T-helper 9 cell (primary cell): ENCODE measurements around the gene CRTC3.
"Not testable (repeated sequence)": the region's sequence is repeated elsewhere in the genome, so short reads cannot be mapped to it uniquely, and the experiment has no call there.

Experiments
- DNase-seq: peaks from one replicate; pipeline ENCODE4 v3.0.0-alpha.2; 2020

Gene CRTC3

DNA sequence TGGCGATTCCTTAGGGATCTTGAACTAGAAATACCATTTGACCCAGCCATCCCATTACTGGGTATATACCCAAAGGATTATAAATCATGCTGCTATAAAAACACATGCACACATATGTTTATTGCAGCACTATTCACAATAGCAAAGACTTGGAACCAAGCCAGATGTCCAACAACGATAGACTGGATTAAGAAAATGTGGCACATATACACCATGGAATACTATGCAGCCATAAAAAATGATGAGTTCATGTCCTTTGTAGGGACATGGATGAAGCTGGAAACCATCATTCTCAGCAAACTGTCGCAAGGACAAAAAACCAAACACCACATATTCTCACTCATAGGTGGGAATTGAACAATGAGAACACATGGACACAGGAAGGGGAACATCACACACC, 107.3 kb downstream of the CRTC3 start:
- DNase-seq = not testable (repeated sequence)

GRCh38 chr15:90637693-90638092, 108.0 kb downstream of the CRTC3 start:
- DNase-seq = no peak

DNA sequence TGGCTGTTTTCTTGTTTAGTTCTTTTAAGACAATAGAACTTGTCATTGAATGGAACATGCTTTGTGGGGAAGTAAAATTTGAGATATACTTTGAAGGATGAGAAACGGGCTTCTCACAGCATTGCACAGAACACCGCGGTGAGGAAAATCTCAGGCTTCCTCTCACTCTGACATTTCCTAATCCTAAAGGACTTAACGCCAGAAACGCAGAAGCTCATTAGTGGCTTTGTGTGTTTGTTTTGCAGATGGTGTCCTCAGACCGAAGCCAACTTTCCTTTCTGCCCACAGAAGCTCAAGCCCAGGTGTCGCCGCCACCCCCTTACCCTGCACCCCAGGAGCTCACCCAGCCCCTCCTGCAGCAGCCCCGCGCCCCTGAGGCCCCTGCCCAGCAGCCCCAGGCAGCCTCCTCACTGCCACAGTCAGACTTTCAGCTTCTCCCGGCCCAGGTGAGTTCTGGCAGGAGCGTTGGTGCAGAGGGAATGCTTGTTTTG, 108.5 kb downstream of the CRTC3 start:
- no peak for DNase-seq

DNA sequence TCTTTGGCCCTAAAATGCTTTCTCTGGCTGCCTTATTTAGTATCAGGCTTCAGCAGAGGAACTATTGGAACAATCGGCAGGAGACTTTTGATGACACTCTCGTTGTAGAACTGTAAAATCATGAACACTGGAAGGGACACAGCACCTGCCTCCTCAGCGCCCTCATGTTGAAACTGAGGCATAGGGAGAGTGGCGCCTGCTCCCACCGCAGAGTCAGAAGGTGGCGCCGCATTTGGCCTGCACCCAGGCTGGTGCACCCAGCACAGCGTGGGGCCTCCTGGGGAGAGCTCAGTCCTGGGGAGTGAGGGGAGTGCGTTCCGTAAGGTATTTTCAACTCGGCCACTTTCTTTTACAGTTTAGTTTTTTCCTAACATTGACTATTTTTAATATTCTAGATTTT, 109.2 kb downstream of the CRTC3 start:
- no peak for DNase-seq

- no peak for DNase-seq
Measured at GRCh38 chr15:90640862-90641261, 111.1 kb downstream of the CRTC3 start.

DNA sequence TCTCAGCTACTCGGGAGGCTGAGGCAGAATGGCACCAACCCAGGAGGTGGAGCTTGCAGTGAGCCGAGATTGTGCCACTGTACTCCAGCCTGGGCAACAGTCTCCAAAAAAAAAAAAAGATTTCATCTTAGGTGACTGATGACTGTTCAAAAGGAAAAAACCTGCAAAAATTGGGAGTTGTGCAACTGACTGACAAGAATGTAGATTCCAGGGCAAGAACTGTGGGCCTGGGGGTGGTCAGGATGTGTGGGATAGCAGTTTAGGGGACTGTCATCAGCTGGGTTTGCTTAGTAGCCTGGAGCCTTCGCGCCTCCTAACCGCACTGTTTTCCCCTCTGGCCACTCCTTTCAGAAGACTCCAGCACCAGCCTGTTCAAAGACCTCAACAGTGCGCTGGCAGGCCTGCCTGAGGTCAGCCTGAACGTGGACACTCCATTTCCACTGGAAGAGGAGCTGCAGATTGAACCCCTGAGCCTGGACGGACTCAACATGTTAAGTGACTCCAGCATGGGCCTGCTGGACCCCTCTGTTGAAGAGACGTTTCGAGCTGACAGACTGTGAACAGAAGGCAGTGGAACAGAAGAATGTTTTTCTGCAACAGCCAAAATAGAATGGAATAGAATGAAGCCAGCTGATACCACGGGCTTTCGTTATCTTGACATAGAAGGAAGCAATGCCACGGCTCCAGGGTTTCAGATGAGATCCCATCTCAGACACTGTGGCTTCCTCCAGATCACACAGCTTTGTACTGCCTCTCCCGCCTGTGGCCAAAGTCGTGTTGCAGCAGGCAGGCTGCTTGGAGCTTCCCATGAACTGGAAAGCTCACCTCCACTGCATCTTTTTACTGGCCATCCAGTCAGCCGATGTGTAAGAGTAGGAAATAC, 112.1 kb downstream of the CRTC3 start:
- DNase-seq = no peak

- DNase-seq = no peak
Measured at GRCh38 chr15:90642464-90643300, 113.0 kb downstream of the CRTC3 start.

GRCh38 chr15:90643301-90643632, 113.5 kb downstream of the CRTC3 start:
- DNase-seq = no peak

DNA sequence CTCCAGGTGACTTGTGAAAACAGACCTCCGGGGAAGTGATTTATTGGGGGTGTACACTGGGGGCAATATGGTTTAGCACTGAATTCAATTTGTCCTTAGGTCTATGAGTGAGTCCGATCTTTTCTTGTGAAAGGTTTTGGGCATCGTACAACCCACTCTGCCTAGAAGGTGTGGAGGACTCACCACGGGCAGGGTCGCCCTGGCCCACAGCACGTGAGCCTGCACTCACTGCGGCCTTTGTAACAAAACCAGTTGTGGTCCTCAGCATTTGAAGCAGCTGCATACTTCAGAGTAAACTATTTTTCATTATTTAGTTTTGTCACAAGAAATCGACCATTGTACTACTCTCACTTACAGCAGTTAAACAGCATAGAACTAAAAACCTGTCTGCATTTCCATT, 114.8 kb downstream of the CRTC3 start:
- no peak for DNase-seq

DNA sequence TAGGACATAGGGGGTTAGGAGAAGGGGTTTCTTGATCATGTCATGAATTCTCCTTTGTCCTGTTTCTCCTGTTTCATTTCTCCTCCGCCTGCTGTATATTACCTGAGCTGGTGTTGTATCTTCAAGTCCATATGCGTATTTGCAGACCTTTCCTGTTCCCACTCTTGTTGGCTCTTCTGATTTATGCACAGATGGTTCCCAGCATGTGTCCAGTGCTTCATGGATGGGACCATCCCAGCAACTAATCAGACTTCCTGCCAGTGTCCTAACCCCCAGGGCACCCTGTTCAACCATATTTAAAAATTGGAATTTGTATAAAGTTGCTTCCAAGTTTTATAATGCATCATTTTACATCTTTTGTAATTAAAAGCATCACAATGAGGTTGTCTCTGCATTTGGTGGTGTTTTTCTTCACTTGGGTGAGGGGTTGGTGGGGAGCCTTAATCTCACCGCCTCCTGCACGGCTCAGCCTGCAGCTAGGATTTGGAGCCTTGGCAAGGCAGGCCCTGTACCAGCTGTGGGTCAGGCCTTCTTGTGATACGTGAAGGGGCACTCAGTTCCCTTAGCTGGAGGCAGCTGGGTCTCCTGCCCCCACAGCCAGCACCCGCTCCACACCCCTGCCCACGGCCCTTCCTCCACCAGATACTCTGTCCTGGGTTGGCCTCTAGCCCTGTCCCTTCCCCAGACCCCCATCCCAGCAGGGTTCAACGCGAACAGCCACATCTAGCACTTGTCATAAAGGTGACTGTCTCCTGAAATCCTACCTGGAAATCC, 115.4 kb downstream of the CRTC3 start:
- no peak for DNase-seq

- DNase-seq = no peak
Measured at GRCh38 chr15:90645873-90646575, 116.3 kb downstream of the CRTC3 start.

- no peak for DNase-seq
Measured at GRCh38 chr15:90646662-90647305, 117.1 kb downstream of the CRTC3 start.

DNA sequence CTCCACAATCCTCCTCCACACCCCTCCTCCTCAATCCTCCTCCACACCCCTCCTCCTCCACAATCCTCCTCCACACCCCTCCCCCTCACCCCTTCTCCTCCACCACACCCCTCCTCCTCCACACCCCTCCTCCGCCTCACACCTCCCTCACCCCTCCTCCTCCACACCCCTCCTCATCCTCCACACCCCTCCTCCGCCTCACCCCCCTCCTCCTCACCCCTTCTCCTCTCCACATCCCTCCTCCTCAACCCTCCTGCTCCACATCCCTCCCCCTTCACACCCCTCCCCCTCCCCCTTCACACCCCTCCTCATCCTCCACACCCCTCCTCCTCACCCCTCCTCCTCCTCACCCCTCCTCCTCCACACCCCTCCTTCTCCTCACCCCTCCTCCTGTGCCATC, 117.6 kb downstream of the CRTC3 start:
- no peak for DNase-seq

DNA sequence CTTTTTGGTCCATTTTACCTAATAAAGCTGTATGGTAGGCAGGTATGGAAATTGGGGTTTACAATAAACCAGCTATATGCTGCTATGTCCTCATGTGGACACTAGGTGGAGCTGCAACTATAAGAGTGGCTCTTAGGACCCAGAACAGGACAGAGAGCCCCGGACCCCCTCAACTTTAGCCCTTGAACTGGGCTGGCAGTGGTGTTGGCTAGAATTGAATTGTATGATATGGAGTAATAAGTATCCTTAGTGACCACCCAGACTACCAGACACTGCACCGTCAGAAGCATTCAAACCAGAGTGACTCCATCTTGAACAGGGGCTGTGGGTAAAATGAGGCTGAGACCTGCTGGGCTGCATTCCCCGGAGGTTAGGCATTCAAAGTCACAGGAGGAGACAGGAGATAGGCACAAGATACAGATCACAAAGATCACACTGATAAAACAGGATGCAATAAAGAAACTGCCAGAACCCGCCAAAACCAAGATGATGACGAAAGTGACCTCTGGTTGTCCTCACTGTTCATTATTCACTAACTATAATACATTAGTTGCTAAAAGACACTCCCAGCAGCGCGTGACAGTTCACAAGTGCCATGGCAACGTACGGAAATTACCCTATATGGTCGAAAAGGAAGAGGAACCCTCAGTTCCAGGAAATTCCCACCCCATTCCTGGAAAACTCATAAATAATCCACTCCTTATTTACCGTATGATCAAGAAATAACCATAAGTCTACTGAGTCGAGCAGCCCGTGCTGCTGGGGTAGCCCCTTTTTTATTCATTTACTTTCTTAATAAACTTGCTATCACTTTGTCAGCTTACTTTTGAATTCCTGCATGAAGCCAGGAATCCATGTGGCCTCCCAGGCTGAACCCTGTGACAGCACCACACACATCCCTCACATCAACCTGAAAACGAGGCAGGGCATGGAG, 118.7 kb downstream of the CRTC3 start:
- peak; percentile 33 for DNase-seq

GRCh38 chr15:90650117-90650955, 120.6 kb downstream of the CRTC3 start:
- DNase-seq = no peak

DNA sequence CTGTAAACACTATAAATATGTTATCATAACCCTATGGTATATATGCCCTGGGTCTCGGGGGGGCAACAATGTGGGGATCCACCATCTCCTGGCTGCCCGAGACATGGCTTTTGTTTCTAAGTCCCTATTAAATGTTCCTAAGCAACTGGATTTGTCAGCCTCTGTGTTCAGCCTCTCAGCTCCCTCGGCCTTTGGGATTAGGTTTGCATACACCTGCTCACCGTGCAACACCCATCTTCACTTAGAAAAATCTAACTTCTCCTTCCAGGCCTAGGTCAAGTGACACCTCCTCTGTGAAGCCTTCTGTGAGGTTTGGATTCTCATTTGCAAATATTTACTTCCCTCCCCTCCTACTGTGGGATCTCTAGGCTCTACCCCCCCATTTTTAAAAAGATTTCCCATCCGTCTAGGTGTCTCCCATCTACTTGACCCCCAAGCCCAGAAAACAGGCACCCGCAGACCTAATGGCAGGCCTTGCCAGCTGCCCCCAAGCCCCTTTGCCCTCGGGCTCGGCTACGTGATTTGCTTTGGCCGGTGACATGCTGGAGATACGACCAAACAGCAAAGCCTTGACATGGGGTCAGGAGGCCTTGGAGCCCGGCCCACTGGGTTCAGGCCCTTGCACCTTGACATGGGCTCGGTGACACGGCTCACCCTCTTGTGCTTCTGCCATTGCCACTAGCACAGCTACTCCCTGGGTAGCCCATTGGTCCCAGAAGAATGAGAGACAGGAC, 121.4 kb downstream of the CRTC3 start:
- no peak for DNase-seq

- DNase-seq = no peak
Measured at GRCh38 chr15:90654233-90655136, 124.8 kb downstream of the CRTC3 start.
